GM21360 (cell line): Measurements from ENCODE around the gene SLC26A2.
"Not testable (repeated sequence)": the region's sequence is repeated elsewhere in the genome, so short reads cannot be mapped to it uniquely, and the experiment has no call there.

Experiments
- ATAC-seq: cut with Tn5 transposase; IDR thresholded peaks from one replicate; pipeline ENCODE4 v1.9.1; 2021; ENCODE audit warnings: mild to moderate bottlenecking, moderate library complexity; ENCODE audit not compliant: unreplicated experiment

Gene SLC26A2

DNA sequence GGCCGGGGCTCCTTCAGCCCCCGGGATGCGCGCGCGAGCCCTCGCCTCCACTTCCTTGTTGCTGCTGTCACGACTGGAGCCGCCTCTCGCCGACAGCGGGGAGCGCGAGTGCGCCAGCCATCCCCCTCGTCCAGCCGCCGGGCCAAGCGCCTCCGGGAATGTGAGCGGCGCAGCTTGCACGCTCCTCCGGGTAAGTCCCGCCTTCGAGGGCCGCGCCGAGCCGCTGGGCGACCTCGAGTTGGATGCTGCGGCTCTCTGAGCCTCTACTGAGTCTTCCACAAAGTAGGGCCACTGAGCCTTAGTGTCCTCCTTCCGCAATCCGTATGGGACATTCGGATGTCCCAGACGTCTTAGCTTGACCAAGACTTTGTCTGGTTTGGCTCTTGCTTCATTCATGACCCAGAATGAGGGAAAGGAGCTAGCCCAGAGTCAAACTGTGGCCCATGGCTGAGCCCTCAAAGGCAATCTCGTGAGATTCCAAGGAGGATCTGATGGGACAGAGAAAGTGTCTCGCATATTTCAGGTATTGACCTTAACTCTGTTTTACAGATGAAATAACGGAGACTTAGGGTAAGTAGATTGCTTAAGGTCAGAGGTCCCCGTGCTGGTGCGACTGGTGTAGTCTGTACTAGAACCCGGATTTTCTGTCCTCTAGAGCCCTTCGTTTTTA is 40.6 kb downstream of the SLC26A2 start:
- ATAC-seq, result peak; percentile 0

GRCh38 chr5:150001660-150002486 is 41.3 kb downstream of the SLC26A2 start:
- ATAC-seq, result peak; percentile 52

DNA sequence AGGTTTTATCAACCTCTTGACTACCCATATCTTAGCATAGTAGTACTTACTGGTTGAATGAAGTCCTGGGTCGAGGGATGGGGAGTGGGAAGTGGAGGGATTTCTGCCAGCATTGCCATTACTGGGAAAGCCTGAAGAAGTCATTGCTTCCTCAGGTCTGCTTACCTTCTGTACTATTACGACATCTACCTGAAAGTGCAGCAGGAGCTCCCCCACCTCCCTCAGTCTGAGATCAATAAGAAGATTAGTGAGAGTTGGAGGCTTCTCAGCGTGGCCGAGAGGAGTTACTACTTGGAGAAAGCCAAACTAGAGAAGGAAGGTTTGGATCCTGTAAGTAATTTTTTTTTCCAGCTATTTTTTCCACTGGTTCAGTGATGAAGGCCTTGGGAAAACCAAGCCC is 45.8 kb downstream of the SLC26A2 start:
- no peak for ATAC-seq

DNA sequence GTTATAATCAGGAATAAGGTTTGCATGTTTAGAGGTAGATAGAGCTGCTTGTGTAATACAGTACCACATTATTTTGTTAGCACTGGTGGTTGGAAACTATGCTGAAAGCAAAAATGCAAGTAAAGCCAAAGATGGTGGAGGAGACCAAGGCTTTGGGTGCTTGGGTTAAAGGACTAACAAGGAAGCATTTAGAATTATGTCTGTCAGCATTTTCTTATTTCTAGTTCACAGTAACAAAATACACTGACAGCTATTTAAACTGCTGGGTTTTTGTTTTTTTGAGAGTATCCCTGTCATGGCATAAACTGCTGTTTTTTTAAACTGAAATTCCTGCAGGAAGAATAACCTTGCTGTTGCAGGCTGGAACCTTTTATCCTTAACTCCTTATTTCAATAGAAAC is 46.5 kb downstream of the SLC26A2 start:
- ATAC-seq, result no peak

DNA sequence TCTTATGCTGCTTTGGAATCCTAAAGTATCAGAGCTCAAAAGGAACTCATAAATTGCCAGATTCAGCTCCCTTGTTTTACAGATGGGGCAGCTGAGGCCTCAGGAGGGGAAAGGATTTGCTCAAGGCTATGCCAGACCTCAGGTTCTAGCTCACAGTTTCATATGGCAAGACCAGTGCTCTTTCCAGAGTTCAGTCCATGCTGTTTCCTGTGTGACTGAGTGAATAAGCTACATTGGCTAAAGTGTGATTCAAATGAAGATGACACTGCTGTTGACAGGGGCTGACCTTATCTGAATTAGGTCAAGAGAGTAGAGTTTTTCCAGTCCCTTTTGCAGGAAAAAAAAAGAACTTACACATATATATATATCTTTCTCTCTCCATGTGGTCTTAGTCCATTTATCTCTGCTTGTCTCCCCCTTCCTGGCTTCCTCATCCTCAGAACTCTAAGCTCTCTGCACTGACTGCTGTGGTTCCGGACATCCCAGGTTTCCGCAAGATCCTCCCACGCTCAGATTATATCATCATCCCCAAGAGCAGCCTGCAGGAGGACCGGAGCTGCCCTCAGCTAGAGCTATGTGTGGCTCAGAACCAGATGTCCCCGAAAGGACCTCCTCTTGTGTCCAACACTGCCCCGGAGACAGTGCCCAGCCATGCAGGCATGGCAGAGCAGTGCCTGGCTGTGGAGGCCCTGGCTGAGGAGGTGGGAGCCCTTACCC is 49.3 kb downstream of the SLC26A2 start:
- no peak for ATAC-seq

DNA sequence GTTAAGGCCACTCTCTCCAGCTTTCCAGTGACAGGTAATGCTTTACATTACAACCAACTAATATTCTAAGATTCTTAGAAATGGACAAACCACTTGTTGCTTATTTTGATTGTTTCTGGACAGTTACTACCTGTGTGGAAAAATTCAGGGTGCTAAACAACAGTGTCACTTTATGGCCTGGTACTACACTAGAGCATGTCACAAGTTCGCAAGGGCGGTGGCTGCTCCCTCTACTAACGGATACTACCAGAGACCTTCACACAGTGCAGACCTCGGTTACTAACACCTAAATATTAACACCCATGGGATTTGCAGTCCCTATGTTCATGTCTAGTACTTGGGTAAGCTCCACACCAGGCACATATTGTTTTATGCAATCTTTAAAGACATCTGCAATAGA is 53.4 kb downstream of the SLC26A2 start:
- ATAC-seq, result no peak

GRCh38 chr5:150014456-150014855 is 53.9 kb downstream of the SLC26A2 start:
- ATAC-seq, result no peak

DNA sequence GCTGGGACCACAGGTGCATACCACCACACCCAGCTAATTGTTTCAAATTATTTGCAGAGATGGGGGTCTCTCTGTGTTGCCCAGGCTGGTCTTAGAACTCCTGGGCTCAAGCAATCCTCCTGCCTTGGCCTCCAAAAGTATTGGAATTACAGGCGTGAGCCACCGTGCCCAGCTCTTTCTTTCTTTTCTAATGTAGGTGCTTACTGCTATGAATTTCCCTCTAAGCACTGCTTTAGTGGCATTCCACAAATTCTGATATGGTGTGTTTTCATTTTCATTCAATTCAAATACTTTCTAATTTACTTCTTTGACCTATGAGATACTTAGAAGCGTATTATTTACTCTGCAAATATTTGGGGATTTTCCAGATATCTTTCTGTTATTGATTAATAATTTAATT is 54.9 kb downstream of the SLC26A2 start:
- no peak for ATAC-seq

DNA sequence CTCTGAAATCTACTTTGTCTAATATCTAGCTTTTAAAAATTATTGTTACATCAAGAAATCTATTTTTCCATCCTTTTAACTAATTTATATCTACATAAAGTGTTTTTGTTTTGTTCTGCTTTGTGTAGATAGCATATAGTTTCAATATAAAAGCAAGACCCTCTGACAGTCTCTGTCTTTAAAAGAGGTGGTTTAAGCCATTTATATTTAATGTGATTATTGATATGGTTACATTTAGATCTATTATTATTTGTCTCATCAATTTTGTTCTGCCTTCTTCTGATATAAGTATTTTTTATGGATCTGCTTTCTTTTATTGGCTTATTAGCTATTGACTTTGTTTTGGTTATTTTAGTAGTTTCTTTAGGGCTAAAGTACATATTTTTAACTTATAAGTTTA is 56.0 kb downstream of the SLC26A2 start:
- no peak for ATAC-seq

GRCh38 chr5:150017226-150018005 is 56.9 kb downstream of the SLC26A2 start:
- ATAC-seq, result no peak

DNA sequence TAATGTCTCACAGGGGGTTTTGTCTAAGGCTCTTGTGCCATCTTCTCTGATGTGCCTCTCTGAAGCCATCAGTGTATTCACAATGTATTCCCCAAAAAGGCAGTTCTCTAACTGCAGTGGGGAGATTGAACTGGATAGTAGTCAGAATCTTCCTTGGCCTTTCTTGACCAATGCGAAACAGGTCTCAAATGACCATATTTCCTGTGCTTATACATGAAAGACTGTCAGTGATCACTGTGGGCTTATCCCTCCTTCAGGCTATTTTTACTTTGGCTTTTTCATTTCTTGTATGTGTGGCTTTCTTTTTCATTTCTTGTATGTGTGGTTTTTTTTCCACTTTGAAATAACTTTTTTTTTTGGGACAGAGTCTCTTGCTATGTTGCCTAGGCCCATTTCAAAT is 59.7 kb downstream of the SLC26A2 start:
- ATAC-seq, result no peak

- ATAC-seq, result no peak
Measured at GRCh38 chr5:150021491-150022157, 61.1 kb downstream of the SLC26A2 start.

DNA sequence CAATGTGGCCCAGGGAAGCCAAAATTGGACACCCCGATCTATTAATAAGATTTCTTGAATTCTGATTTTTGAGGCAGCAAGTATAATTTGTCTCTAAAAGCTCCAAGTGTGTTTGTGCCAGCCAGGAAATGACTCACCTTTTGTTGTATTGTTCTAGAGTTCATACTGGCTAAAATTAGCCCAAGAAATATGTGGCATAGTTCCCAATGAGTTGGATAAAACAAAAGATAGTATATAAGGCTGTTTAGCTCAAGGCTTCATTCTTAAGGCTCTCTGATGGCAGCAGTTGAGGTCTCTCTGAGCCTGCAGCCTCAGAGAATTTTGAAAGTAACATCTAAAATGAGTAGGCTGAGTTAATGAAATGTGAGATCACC is 61.6 kb downstream of the SLC26A2 start:
- ATAC-seq, result no peak

DNA sequence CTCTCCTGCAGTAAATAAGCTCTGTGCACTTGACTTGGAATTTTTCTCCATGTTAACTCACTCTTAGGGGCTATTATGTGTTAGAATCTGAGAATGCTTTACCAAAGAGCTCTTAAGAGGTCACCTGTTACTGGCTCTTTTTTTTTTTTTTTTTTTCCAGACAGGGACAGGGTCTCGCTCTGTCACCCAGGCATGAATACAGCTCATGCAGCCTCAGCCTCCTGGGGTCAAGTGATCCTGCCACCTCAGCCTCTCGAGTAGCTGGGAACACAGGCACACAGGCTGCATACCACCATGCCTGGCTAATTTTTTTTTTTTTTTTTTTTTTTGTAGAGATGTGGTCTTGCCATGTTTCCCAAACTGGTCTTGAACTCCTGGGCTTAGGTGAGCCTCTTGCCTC is 62.1 kb downstream of the SLC26A2 start:
- no peak for ATAC-seq

DNA sequence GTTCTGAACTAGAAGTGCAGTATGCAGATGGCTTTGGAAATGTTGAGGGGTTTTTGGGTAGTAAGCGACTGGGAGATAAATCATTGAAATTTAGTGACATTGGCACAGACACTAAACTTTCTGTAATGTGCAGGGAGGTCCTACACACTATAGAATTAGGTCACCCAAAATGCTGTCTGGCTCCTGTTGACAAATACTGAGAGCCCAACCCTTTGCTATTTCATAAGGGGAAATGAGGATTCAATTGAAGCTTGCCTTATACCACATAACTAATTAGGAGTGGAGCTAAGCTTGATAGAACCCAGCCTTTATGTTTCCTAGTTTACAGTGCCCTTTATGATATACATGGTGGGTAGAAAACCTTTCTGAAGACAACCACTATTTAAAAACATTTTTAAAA is 62.6 kb downstream of the SLC26A2 start:
- ATAC-seq, result no peak

DNA sequence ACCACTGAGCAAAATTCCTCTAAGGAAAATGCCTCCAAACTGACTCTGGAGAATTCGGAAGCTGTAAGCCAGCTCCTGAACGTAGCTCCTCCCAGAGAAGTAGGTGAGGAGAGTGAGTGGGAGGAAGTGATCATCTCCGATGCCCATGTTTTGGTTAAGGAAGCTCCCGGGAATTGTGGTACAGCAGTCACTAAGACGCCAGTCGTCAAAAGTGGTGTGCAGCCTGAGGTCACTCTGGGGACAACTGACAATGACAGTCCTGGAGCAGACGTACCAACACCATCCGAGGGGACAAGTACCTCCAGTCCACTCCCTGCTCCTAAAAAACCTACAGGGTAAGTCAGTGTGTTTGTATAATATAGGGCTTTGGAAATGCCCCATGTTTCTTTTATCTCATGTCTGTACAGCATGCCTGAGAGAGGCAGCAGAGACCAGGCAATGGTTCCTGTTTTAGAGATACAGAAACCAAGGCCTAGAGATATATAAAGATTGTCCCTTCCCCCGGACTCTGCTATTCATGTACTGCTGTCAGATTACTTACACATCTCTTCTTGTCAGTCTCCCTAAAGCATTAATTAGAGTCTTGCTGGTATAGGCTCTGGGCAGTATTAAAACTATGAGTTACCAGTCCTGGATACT is 63.9 kb downstream of the SLC26A2 start:
- no peak for ATAC-seq

GRCh38 chr5:150026682-150027172 is 66.2 kb downstream of the SLC26A2 start:
- no peak for ATAC-seq

DNA sequence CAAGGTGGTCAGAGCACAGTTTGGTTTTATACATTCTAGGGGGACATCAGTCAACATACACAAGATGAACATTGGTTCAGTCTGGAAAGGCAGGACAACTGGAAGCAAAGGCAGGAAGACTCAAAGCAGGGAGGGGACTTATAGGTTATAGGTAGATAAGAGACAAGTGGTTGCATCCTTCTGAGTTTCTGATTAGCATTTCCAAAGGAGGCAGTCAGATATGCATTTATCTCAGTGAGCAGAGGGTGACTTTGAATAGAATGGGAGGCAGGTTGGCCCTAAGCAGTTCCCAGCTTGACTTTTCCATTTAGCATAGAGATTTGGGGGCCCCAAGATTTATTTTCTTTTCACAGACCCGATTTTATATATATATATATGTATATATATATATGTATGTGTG is 67.5 kb downstream of the SLC26A2 start:
- not testable (repeated sequence) for ATAC-seq

DNA sequence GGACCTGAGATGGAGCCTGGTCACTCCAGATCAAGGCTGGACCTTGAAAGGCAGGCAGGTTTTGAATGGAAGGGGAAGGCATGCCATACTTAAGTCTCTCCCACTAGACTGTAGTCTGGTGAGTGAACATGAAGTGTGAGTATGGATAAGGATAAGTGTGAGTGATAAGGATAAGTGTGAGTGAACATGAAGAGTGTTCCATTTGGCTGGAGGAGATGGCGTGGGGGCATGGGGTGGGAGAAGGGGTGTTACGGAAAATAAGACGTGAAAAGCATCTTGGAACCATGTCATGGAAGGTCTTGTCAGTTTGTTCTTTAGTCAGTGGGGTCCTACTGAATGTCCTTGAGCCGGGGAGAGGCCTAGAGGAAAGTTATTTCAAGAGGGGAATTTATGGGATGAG is 72.8 kb downstream of the SLC26A2 start:
- no peak for ATAC-seq

- ATAC-seq, result no peak
Measured at GRCh38 chr5:150034662-150035061, 74.1 kb downstream of the SLC26A2 start.
